HepG2 (cell line): Measurements from ENCODE around the gene SDR42E2. TPM values are rescaled to one million over a fixed set of nuclear protein-coding genes. Genes with fewer than 3 reads are reported as not detected.

ENCODE experiments used
- ATAC-seq: fragments of 200-7000 bp; cut with Tn5 transposase; 3 replicates; pipeline ENCODE4 v1.9.1; 2020; ENCODE audit warnings: mild to moderate bottlenecking, moderate library complexity
- BruUV-seq: library from RNA; stranded (reverse); fragments of 400-500 nt; replicated peaks from 2 replicates; lab custom pipeline; 2021; lab: Mats Ljungman, UMichigan
- CTCF ChIA-PET: fragments of 300-600 bp; formaldehyde crosslinking; extraction: SDS; loops from one replicate; lab custom pipeline; 2021; ENCODE audit warnings: low total read pairs, inconsistent platforms, low intra/inter-chr PET ratio; lab: Yijun Ruan, JAX
- POLR2A ChIA-PET: fragments of 350-600 bp; sonication (Branson Sonifier 250); formaldehyde crosslinking; loops from one replicate; lab custom pipeline; 2020; ENCODE audit warnings: antibody characterized with exemption, inconsistent platforms; lab: Yijun Ruan, JAX
- DNase-seq: peaks from one replicate; pipeline ENCODE4 v3.0.0-alpha.2; 2015; ENCODE audit warnings: low spot score
- FAIRE-seq: peaks from 3 replicates; lab custom pipeline; 2011; peaks lifted over from hg19 to GRCh38; lab: Jason Lieb, UNC
- H2AFZ ChIP-seq: one replicate; pipeline ENCODE4 v1.6.1; 2011; ENCODE audit warnings: low read length, inconsistent platforms
- H3K27ac ChIP-seq: fragments of 300-600 bp; 3 replicates; pipeline ENCODE4 v1.8.0; 2011; ENCODE audit warnings: mixed run types, mild to moderate bottlenecking, mixed read lengths, low read length, inconsistent platforms; ENCODE audit not compliant: insufficient read depth; ENCODE audit errors: extremely low read length
- H3K27me3 ChIP-seq, 2 experiments: fragments of 200-600 bp in 1 of 2; 2 replicates in 1 of 2; 3 replicates in 1 of 2; pipeline versions ENCODE4 v1.6.0 to v1.8.0; 2011; ENCODE audit warnings: low read length in 2 of 2, mild to moderate bottlenecking in 2 of 2, moderate library complexity in 2 of 2, inconsistent platforms in 1 of 2; ENCODE audit not compliant: insufficient read depth in 2 of 2, control insufficient read depth in 1 of 2
- H3K36me3 ChIP-seq, 2 experiments: fragments of 200-600 bp in 1 of 2; replicated peaks in 1 of 2; 2 replicates in 1 of 2; 3 replicates in 1 of 2; pipeline versions ENCODE4 v1.5.1 to v1.8.0; 2011; ENCODE audit warnings: low read length in 2 of 2, inconsistent platforms in 1 of 2; ENCODE audit not compliant: insufficient read depth in 2 of 2, control insufficient read depth in 1 of 2
- H3K4me1 ChIP-seq: 2 replicates; pipeline ENCODE4 v1.5.1; 2012; ENCODE audit warnings: low read length, inconsistent platforms; ENCODE audit not compliant: insufficient read depth
- H3K4me2 ChIP-seq: 2 replicates; pipeline ENCODE4 v1.6.0; 2011; ENCODE audit warnings: low read depth, low read length, inconsistent platforms
- H3K4me3 ChIP-seq, 3 experiments: fragments of 200-600 bp in 1 of 3; sonication (generic), shearing (Covaris generic) in 1 of 3; replicated peaks in 1 of 3; 2 replicates each; pipeline ENCODE4 v1.5.1; 2011 to 2016; ENCODE audit warnings: low read length in 3 of 3, inconsistent platforms in 2 of 3, low read depth in 2 of 3, mild to moderate bottlenecking in 2 of 3, control low read depth in 1 of 3, mixed read lengths in 1 of 3; ENCODE audit not compliant: insufficient read depth in 1 of 3
- H3K79me2 ChIP-seq: one replicate; pipeline ENCODE4 v1.6.1; 2011; ENCODE audit warnings: low read length, inconsistent platforms; ENCODE audit not compliant: insufficient read depth
- H3K9ac ChIP-seq: 2 replicates; pipeline ENCODE4 v1.6.0; 2011; ENCODE audit warnings: mild to moderate bottlenecking, low read depth, low read length, inconsistent platforms; ENCODE audit not compliant: insufficient read depth
- H3K9me3 ChIP-seq: 2 replicates; pipeline ENCODE4 v1.5.1; 2012; ENCODE audit warnings: mild to moderate bottlenecking, low read length
- H4K20me1 ChIP-seq: 2 replicates; pipeline ENCODE4 v1.6.0; 2011; ENCODE audit warnings: inconsistent platforms, mild to moderate bottlenecking, low read length, moderate library complexity; ENCODE audit not compliant: insufficient read depth
- BRF2 ChIP-seq: sonication (generic); formaldehyde crosslinking; IDR thresholded peaks from 2 replicates; pipeline ENCODE4 v1.8.1; 2022; ENCODE audit warnings: mild to moderate bottlenecking, missing genetic modification reagents
- IRF2 ChIP-seq: IDR thresholded peaks from 2 replicates; pipeline ENCODE4 v1.6.1; 2018; ENCODE audit warnings: missing genetic modification reagents, missing compliant biosample characterization
- JARID2 ChIP-seq: sonication (generic); formaldehyde crosslinking; IDR thresholded peaks from 2 replicates; pipeline ENCODE4 v1.8.1; 2023; ENCODE audit warnings: missing genetic modification reagents, inconsistent platforms; ENCODE audit not compliant: insufficient replicate concordance
- MLLT10 ChIP-seq: sonication (generic); formaldehyde crosslinking; IDR thresholded peaks from 2 replicates; pipeline ENCODE4 v1.4.0; 2020; ENCODE audit warnings: missing genetic modification reagents
- PBX3 ChIP-seq: sonication (generic); formaldehyde crosslinking; IDR thresholded peaks from 2 replicates; pipeline ENCODE4 v1.8.1; 2023; ENCODE audit warnings: missing genetic modification reagents, inconsistent platforms, borderline replicate concordance
- RCOR2 ChIP-seq: IDR thresholded peaks from 2 replicates; pipeline ENCODE4 v1.6.1; 2016; ENCODE audit warnings: missing biosample characterization, missing genetic modification reagents
- RFX3 ChIP-seq: IDR thresholded peaks from 2 replicates; pipeline ENCODE4 v1.6.1; 2016; ENCODE audit warnings: missing biosample characterization, missing genetic modification reagents
- SRSF4 ChIP-seq: fragments of 200-400 bp; formaldehyde crosslinking; IDR thresholded peaks from one replicate; pipeline ENCODE4 v1.6.1; 2018; ENCODE audit warnings: mild to moderate bottlenecking, low read depth, low read length, moderate library complexity; ENCODE audit not compliant: poor library complexity, severe bottlenecking
- ZFP41 ChIP-seq: sonication (generic); formaldehyde crosslinking; IDR thresholded peaks from 2 replicates; pipeline ENCODE4 v1.4.0; 2020; ENCODE audit warnings: mild to moderate bottlenecking, missing genetic modification reagents, borderline replicate concordance
- ZNF12 ChIP-seq: sonication (generic); formaldehyde crosslinking; IDR thresholded peaks from 2 replicates; pipeline ENCODE4 v1.5.0; 2020; ENCODE audit warnings: missing genetic modification reagents
- ZNF234 ChIP-seq: sonication (generic); formaldehyde crosslinking; conservative IDR thresholded peaks from 2 replicates; pipeline ENCODE4 v1.5.1; 2020; ENCODE audit warnings: mild to moderate bottlenecking, missing genetic modification reagents
- ZNF331 ChIP-seq: sonication (generic); formaldehyde crosslinking; IDR thresholded peaks from 2 replicates; pipeline ENCODE4 v1.4.0; 2020; ENCODE audit warnings: missing genetic modification reagents
- ZNF503 ChIP-seq: sonication (generic); formaldehyde crosslinking; IDR thresholded peaks from 2 replicates; pipeline ENCODE4 v1.4.0; 2020; ENCODE audit warnings: missing genetic modification reagents
- ZNF510 ChIP-seq: sonication (generic); formaldehyde crosslinking; IDR thresholded peaks from 2 replicates; pipeline ENCODE4 v1.4.0; 2020; ENCODE audit warnings: low read depth, mild to moderate bottlenecking, missing genetic modification reagents
- ZNF678 ChIP-seq: sonication (generic); formaldehyde crosslinking; IDR thresholded peaks from 2 replicates; pipeline ENCODE4 v1.4.0; 2020; ENCODE audit warnings: mild to moderate bottlenecking, missing genetic modification reagents
- ZNF841 ChIP-seq: sonication (generic); formaldehyde crosslinking; IDR thresholded peaks from 2 replicates; pipeline ENCODE4 v1.8.1; 2023; ENCODE audit warnings: missing genetic modification reagents, borderline replicate concordance
- WGBS: methylation state at CpG from one replicate; pipeline ENCODE4 v1.1.6; 2017; ENCODE audit warnings: low lambda C conversion rate; 5-methylcytosine and 5-hydroxymethylcytosine counted together
- in situ Hi-C: cut with HindIII; loops from 2 replicates; pipeline ENCODE4 v1.10.0; 2017; ENCODE audit warnings: low pct_unique_long_range_greater_than_20kb; ENCODE audit not compliant: extremely low pct_ligation_motif_present
- intact Hi-C: fragments of 100-400 bp; cut with micrococcal nuclease; formaldehyde crosslinking; loops from one replicate; pipeline ENCODE4 v1.10.0; 2022; ENCODE audit not compliant: unreplicated experiment
- polyA plus RNA-seq, 8 experiments: library from polyadenylated mRNA; depleted of rRNA in 3 of 8; stranded (reverse) in 7 of 8; unstranded in 1 of 8; fragments of >200 nt; fragmentation: Illumina TruSeq in 4 of 8; extraction: Trizol in 4 of 8; gene quantifications; 2 replicates each; pipeline versions ENCODE4 v1.2.1 to v1.2.3, GENCODE V29; 2011 to 2016; ENCODE audit warnings: low read depth in 4 of 8, missing spikeins in 1 of 8, mixed read lengths in 1 of 8; ENCODE audit not compliant: insufficient read depth in 1 of 8
- total RNA-seq, 5 experiments: library from RNA; depleted of rRNA; stranded (reverse); fragments of >200 nt; fragmentation: Illumina TruSeq; extraction: Trizol; gene quantifications; 2 replicates each; pipeline ENCODE4 v1.2.3, GENCODE V29; 2016; ENCODE audit warnings: low read depth in 1 of 5

The SDR42E2 gene
- total and polyA plus RNA-seq, 2 of the 13 experiments (the other 11 are each of a cell fraction or from before 2014, with no cell fraction given): 0.05 to 0.11 TPM

- no peak for TF ChIP-seq ZFP41 (CRISPR knock-in tag)
- TF ChIP-seq, all 625 proteins: peak for 0
Observed at GRCh38 chr16:22151246-22151998, 10.9 kb upstream of the SDR42E2 start (continued).

- Histone ChIP-seq H2AFZ (no peak overlapping the region), H3K4me3 (no peak overlapping the region), H3K9ac (no peak overlapping the region), H4K20me1 (no peaks in the 10 kb centered on the region), H3K9me3 (no peaks in the 10 kb centered on the region), H3K4me1 (no peaks in the 10 kb centered on the region), H3K36me3 (no peaks in the 10 kb centered on the region), H3K27me3 (peaks cover 6 to 57% of the 10 kb centered on the region in 2 experiments; a peak in 4 of 5 replicates), H3K4me2 (no peak overlapping the region), H3K27ac (no peak overlapping the region), H3K79me2 (no peaks in the 10 kb centered on the region)
- TF ChIP-seq BRF2 (CRISPR knock-in tag) (no peak), JARID2 (CRISPR knock-in tag) (no peak), RFX3 (CRISPR knock-in tag) (no peak), RCOR2 (no peak), ZNF234 (CRISPR knock-in tag) (no peak), SRSF4 (no peak), ZNF12 (no peak), IRF2 (CRISPR knock-in tag) (no peak), ZNF503 (CRISPR knock-in tag) (no peak), ZNF678 (CRISPR knock-in tag) (no peak), ZNF510 (CRISPR knock-in tag) (no peak), PBX3 (CRISPR knock-in tag) (no peak), MLLT10 (CRISPR knock-in tag) (no peak), ZNF331 (CRISPR knock-in tag) (no peak), ZNF841 (CRISPR knock-in tag) (no peak)
- no TSS peak for BruUV-seq
- in situ Hi-C loops: no loop called here
- CTCF ChIA-PET: no interaction called here
- 55% methylated on average over 11 of the region's 11 CpGs for WGBS
- POLR2A ChIA-PET: no interaction called here
- intact Hi-C loops: no loop called here
- no peak for FAIRE-seq
- ATAC-seq: no peak
- no peak for DNase-seq
Observed at GRCh38 chr16:22152316-22152715, 10.0 kb upstream of the SDR42E2 start.
